Measurements from ENCODE around the gene GAS2L2. TPM values are rescaled to one million over a fixed set of nuclear protein-coding genes. Genes with fewer than 3 reads are reported as not detected.

The GAS2L2 gene
- total and polyA plus RNA-seq, 2 experiments from 2014 or later: not detected

GRCh38 chr17:35747540-35748017 is 5.5 kb downstream of the GAS2L2 start:
- Histone ChIP-seq H3K27ac (no peak overlapping the region), H3K9ac (no peak overlapping the region), H2AFZ (no peak overlapping the region), H3K9me3 (ENCODE audit: low read depth) (no peaks in the 10 kb centered on the region), H3F3A (ENCODE audit: insufficient read depth) (no peaks in the 10 kb centered on the region), H3K4me2 (ENCODE audit: unreplicated experiment) (no peak overlapping the region), H3K4me3 (no peak overlapping the region), H3K79me2 (ENCODE audit: insufficient read depth) (no peaks in the 10 kb centered on the region), H4K20me1 (ENCODE audit: insufficient read depth) (no peaks in the 10 kb centered on the region), H3K9me2 (ENCODE audit: insufficient read depth) (no peaks in the 10 kb centered on the region), H3K36me3 (ENCODE audit: low read depth) (no peaks in the 10 kb centered on the region), H3K4me1 (ENCODE audit: insufficient read depth) (peaks cover 9% of the 10 kb centered on the region), H3K27me3 (replicated peaks; ENCODE audit: insufficient read depth) (no peaks in the 10 kb centered on the region; the same call in 1 of the 2 replicates)
- DNase-seq: peak; percentile 88
- WGBS, 2 experiments (ENCODE audit: low coverage in 1 of 2, low lambda C conversion rate in 2 of 2, missing lambda C conversion rate in 2 of 2): 28 to 29% methylated on average over 12 of the region's 12 CpGs
- TF ChIP-seq EZH2 (IDR thresholded peaks at IDR 0.05; ENCODE audit: insufficient read depth, poor library complexity, severe bottlenecking) (no peak), EZH2phosphoT487 (IDR thresholded peaks at IDR 0.05; ENCODE audit: insufficient read depth, low read depth) (no peak)
- in situ Hi-C loops (cut with MboI): no loop called here

GRCh38 chr17:35745749-35746320 is 7.2 kb downstream of the GAS2L2 start:
- Histone ChIP-seq H3K4me2 (ENCODE audit: unreplicated experiment) (no peak overlapping the region), H3F3A (ENCODE audit: insufficient read depth) (no peaks in the 10 kb centered on the region), H4K20me1 (ENCODE audit: insufficient read depth) (no peaks in the 10 kb centered on the region), H3K9me2 (ENCODE audit: insufficient read depth) (no peaks in the 10 kb centered on the region), H3K27me3 (replicated peaks; ENCODE audit: insufficient read depth) (peaks cover 12% of the 10 kb centered on the region), H3K27ac (no peak overlapping the region), H3K4me1 (ENCODE audit: insufficient read depth) (peaks cover 5% of the 10 kb centered on the region; the same call in 1 of the 2 replicates), H3K36me3 (ENCODE audit: low read depth) (no peaks in the 10 kb centered on the region), H3K4me3 (no peak overlapping the region), H3K79me2 (ENCODE audit: insufficient read depth) (no peaks in the 10 kb centered on the region), H3K9me3 (ENCODE audit: low read depth) (no peaks in the 10 kb centered on the region), H3K9ac (no peak overlapping the region), H2AFZ (no peak overlapping the region)
- no peak for DNase-seq
- 68 to 69% methylated on average over 14 to 15 of the region's 15 CpGs for WGBS, 2 experiments (ENCODE audit: low coverage in 1 of 2, low lambda C conversion rate in 2 of 2, missing lambda C conversion rate in 2 of 2)
- no peak for TF ChIP-seq EZH2 (IDR thresholded peaks at IDR 0.05; ENCODE audit: insufficient read depth, poor library complexity, severe bottlenecking)
- no peak for TF ChIP-seq EZH2phosphoT487 (IDR thresholded peaks at IDR 0.05; ENCODE audit: insufficient read depth, low read depth)
- in situ Hi-C loops (cut with MboI): no loop called here

- H3K27me3 ChIP-seq (replicated peaks; ENCODE audit: insufficient read depth): peaks cover 18% of the 10 kb centered on the region
- H3K27ac ChIP-seq: no peak overlapping the region
- no peak overlapping the region for H2AFZ ChIP-seq
- no peak overlapping the region for H3K9ac ChIP-seq
- no peaks in the 10 kb centered on the region for H3F3A ChIP-seq (ENCODE audit: insufficient read depth)
- no peak for DNase-seq
- H3K4me3 ChIP-seq: no peak overlapping the region
- no peaks in the 10 kb centered on the region for H3K79me2 ChIP-seq (ENCODE audit: insufficient read depth)
- no peak for TF ChIP-seq EZH2phosphoT487 (IDR thresholded peaks at IDR 0.05; ENCODE audit: insufficient read depth, low read depth)
- TF ChIP-seq EZH2 (IDR thresholded peaks at IDR 0.05; ENCODE audit: insufficient read depth, poor library complexity, severe bottlenecking): no peak
- H3K36me3 ChIP-seq (ENCODE audit: low read depth): no peaks in the 10 kb centered on the region
- WGBS, 2 experiments (ENCODE audit: low coverage in 1 of 2, low lambda C conversion rate in 2 of 2, missing lambda C conversion rate in 2 of 2): 67 to 71% methylated on average over 6 to 7 of the region's 7 CpGs
- in situ Hi-C loops (cut with MboI): no loop called here
- no peak overlapping the region for H3K4me2 ChIP-seq (ENCODE audit: unreplicated experiment)
- H3K9me3 ChIP-seq (ENCODE audit: low read depth): no peaks in the 10 kb centered on the region
- H4K20me1 ChIP-seq (ENCODE audit: insufficient read depth): no peaks in the 10 kb centered on the region
- no peaks in the 10 kb centered on the region for H3K9me2 ChIP-seq (ENCODE audit: insufficient read depth)
- H3K4me1 ChIP-seq (ENCODE audit: insufficient read depth): peaks cover 1% of the 10 kb centered on the region; the same call in 1 of the 2 replicates
Observed at GRCh38 chr17:35745246-35745645, 7.8 kb downstream of the GAS2L2 start.

- no peak overlapping the region for H3K4me2 ChIP-seq (ENCODE audit: unreplicated experiment)
- H3K4me3 ChIP-seq: no peak overlapping the region
- H3K36me3 ChIP-seq (ENCODE audit: low read depth): no peaks in the 10 kb centered on the region
- no peak for DNase-seq
- WGBS, 2 experiments (ENCODE audit: low coverage in 1 of 2, low lambda C conversion rate in 2 of 2, missing lambda C conversion rate in 2 of 2): 37 to 43% methylated on average over 7 to 8 of the region's 8 CpGs
- H2AFZ ChIP-seq: no peak overlapping the region
- no peak for TF ChIP-seq EZH2phosphoT487 (IDR thresholded peaks at IDR 0.05; ENCODE audit: insufficient read depth, low read depth)
- H3K27ac ChIP-seq: no peak overlapping the region
- no peaks in the 10 kb centered on the region for H3K9me3 ChIP-seq (ENCODE audit: low read depth)
- H3K9me2 ChIP-seq (ENCODE audit: insufficient read depth): no peaks in the 10 kb centered on the region
- in situ Hi-C loops (cut with MboI): no loop called here
- H3K27me3 ChIP-seq (replicated peaks; ENCODE audit: insufficient read depth): peaks cover 22% of the 10 kb centered on the region
- no peak overlapping the region for H3K9ac ChIP-seq
- H4K20me1 ChIP-seq (ENCODE audit: insufficient read depth): no peaks in the 10 kb centered on the region
- H3K4me1 ChIP-seq (ENCODE audit: insufficient read depth): no peaks in the 10 kb centered on the region
- no peaks in the 10 kb centered on the region for H3F3A ChIP-seq (ENCODE audit: insufficient read depth)
- no peaks in the 10 kb centered on the region for H3K79me2 ChIP-seq (ENCODE audit: insufficient read depth)
Observed at GRCh38 chr17:35744830-35745229, 8.2 kb downstream of the GAS2L2 start.
